HK-2 (cell line): ENCODE data around the gene AQP12A.

ENCODE experiments used
- DNase-seq: peaks from one replicate; pipeline ENCODE4 v3.0.0-alpha.2; 2018; ENCODE audit not compliant: unreplicated experiment

The AQP12A gene

DNA sequence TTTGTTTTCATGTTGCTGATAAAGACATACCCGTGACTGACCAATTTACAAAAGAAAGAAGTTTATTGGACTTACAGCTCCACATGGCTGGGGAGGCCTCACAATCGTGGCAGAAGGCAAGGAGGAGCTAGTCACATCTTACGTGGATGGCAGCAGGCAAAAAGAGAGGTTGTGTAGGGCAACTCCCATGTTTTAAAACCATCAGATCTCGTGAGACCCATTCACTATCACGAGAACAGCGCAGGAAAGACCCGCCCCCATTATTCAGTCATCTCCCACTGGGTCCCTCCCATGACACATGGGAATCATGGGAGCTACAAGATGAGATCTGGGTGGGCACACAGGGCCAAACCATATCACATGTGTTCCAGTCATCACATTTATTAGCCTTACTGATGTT lies 16.8 kb downstream of the AQP12A start:
- DNase-seq, result no peak

DNA sequence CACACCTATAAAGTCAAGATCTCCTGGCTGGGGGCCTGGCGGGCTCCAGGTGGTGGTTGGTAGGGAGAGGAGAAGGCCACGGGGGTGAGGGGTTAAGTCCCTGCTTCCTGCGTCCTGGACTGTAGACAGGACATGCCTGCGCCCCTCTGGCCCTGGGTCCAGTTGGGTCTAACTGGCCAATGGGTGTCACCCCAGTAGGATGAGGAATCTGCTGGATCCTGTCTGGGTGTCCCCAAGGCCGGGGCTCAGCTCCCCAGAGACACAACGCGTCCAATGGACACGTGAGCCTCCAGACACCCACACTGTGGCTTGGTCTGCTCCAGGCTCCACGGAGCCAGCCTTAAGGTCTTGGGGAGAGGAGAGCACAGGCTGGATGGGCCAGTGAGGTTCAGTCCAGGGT lies 19.6 kb downstream of the AQP12A start:
- no peak for DNase-seq

DNA sequence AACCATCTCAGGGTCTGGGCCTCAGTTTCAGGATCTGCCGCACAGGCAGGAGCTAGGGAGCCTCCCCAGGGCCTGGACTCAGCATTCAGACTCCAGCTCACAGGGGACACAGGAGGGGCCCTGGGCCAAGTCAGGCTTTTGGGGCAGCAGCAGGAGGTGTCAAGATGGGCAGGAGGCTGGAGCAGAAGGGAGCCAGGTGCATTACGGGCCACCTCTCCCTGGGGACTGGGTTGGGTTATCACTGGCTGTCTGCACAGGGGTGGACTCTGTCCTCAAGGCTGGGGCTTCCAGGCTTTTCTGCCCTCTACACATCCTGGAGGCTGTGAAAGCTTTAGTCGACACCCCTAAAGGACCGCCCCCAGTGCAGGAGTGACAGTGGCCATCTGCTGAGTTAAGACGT lies 20.0 kb downstream of the AQP12A start:
- DNase-seq, result no peak

DNA sequence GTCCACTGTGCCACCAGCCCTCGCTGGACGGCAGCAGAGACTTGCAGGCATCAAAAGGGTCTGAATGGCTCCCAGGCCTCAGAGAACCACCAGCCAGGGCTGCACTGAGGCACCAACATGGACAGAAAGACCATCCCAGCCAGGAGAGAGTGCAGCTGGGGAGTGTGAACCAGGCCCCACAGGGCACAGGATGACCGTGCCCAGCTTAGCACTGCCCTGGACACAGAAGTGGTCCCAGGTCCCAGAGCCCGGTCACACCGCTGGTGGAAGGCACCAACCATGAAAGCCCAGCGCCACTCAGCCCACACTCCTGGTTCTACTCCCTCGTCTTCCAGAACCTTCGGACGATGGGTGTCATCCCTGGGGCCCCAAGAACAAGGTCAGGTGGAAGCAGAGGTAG lies 20.5 kb downstream of the AQP12A start:
- DNase-seq, result no peak

DNA sequence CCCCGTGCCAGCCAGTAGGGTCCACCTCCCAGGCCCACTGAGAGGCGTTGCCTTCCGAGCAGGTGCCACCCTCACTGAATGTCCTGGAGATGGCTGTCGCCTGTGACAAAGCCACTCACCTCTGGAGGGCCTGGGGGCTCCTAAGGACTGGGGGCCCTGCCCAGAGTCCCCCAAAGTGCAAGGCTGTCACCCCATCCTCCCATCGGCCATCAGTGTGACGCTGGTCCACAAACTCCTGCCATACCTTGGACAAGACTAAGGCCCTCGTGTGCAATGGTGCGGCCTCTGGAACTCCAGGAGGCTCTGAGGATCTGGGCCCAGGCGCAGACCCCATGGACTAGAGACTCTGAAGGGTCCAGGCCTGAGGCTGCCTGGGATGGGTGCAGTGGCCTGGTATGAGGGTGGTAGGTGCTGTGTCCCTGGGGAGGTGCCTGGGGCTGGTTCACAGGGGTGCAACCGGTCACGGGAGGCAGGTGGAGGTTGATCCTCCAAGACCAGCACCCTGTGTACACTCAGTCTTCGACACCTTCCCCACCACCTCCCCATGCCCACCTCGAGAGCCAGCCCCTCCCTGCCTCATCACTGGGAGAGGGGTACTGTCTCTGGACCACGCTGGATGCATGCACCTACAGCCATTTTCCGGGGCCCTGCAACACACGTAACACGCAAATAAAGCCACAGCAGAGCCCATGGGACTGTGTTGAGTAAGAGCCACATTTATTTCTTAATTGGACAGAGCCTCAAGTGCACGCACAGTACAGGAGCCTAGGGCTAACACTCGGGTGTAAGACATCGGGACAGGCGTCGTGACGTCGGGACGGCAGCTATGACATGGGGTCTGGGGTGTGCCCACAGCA lies 21.6 kb downstream of the AQP12A start:
- no peak for DNase-seq

DNA sequence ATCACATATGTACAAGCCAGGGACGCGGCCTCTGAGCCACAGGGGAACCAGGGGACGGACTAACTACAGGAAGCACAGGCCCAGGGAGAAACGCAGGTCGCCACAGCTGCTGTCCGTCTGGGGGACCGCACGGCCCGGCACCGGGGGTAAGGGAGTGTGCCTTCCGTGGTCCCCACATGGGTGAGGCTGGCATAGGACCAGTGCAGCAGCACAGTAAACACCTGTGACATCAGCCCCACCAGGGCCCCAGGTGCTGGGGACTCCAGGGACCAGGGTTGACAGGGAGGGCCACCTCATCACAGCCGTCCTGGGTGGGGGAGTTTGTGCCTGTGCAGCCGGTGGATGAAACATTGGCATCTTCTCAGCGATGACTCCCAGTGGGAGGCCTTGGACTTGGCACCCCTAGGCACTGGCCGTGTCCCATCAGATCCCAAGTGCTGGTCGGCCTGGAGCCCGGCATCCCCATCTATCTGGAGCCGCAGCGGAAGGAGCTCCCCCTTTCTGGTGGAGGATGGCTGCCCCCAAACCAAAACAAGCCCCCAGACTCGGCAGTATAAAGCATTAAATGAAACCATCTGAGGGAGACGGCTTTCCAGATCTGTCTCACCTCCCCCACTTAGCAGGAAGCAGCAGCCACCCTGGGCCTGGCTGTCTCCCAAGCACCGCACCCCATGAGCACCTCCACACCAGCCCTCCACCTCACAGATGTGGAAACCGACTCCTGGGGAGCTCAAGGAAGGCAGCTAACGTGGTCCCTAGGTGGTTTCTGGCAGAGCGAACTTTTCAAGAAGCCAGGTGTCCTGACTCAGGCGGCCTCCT lies 22.5 kb downstream of the AQP12A start:
- DNase-seq, result no peak

DNA sequence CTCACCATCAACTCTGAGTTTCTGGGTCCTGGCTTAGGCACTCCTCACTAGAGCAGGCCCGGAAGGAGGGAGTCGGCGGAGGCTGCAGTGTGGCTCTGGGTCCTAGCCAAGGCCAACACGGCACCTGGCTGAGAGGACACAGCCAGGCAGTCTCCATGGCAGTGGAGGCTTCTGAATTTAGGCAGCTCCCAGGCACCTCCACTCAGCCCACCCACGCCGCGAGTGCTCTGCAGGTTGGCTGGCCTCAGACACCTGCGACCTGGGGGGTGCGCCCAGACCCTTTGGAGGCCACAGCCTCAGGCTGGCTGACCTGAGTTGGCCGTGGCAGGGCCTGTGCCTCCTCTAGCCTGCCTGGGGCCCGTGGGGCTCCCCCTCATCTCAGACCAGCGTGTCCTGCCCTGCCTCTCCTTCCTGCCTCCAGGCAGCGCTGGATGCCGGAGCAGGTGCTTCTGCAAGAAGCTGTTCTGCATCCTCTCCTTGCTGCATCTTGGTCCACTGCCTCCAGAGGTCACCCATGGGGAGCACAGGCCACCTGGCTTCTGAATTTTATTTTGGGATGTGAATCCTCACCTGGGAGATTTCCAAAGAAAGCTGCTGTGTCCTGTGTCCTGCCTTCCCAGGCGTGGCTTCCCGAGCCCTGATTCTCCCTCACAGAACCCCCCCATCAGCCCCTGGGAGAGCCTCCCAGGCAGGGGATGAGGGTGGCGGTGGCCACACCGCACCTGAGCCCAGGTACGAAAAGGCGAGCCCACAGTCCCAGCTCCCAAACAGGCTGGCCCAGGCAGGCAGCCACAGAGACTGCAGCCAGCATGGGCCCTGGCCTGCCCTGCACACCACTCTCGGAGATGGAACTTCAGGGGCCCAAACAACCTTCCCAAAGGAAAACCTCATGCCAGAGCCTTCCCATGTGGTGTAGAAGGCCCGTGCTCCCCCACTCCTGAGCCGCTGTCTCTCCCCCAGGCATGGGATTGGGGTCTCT lies 23.4 kb downstream of the AQP12A start:
- no peak for DNase-seq

DNA sequence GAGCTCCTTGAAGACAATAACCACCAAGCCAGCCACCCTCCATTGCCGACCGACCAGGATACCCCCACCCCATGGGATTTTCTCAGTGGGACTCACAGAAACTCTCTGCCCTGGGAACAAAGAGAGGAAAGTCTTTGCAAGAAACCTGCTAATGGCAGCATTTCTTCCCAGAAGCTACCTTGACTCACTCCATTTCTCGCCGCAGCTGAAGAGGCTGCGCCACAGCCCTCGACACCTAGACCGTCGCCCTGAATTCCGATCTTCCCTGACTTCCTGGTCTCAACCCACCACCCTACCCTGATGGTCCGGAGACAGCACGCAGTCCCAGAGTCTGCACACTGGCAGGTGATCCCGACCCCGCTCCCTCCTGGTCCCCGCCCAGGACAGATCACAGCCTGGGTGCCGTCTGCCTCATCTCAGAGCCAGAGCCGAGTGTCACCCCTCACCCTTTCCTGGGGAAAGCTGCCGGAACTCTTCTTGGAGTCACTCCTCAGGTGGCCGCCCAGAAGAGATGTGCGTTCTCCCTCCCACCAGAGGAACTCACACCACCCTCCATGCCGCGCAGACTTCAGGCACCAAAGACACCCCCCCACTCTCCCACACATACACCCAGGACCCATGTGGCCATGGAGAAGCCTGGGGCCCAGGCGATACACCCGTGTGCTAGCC lies 24.6 kb downstream of the AQP12A start:
- no peak for DNase-seq

DNA sequence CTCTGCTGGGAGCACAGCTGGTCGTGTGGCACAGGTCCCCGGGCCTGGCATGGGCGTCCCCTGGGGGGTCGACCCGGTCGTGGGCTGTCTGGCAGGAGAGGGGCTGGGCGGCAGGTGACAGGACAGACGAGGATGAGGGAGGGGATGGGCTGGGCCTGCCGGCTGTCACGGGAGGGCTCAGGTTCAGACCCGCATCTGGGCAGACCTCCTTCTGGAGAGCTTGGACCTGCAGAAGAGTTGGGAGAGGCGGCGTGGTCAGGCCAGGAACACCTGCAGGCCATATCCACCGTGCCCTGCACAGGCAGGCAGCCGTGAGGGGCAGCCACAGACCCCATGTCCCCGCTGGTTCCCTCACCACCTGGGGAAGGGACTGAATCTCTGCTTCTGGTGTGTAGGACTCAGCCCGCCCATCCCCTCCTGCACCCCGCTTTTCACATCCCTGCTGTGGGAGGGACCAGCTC lies 25.5 kb downstream of the AQP12A start:
- no peak for DNase-seq

DNA sequence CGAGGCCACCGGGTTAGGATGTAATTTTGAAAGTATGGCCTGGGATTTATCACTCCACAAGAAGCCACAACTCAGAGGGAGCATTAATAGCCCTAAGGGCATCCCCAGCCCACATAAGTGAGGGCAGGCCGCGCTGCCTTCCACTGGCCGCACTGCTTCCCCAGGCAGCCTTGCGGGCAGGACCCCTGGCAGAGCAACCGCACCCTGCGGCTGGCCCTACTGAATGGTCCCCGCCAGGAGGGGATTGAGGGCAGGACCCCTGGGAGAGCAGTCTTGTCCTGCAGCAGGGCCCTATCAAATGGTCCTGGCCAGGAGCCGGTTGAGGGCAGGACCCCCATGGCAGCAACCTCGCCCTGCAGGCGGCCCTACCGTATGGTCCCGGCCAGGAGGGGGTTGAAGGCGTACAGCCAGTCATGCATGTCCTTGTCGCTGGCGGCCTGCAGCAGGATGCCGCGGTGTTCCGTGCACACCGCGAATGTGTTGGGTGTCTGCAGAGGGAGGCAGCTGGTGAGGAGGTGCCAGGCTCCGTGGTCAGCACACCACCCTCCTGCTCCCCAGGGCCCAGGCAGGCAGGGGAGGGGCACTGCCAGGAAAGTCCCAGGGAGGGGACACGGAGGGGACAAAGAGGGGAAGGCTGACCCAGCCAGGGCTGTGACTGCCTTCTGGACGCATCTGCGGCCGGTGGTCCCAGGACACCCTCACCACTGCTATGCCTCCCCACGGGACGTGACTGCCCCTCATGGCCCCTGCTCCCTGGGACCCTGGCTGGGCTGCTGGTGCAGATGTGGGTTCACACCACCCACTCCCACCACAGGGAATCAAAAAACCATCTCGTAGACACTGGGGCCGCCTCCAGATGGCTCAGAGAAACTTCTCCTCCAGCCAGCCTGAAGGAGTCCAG lies 26.3 kb downstream of the AQP12A start:
- no peak for DNase-seq

DNA sequence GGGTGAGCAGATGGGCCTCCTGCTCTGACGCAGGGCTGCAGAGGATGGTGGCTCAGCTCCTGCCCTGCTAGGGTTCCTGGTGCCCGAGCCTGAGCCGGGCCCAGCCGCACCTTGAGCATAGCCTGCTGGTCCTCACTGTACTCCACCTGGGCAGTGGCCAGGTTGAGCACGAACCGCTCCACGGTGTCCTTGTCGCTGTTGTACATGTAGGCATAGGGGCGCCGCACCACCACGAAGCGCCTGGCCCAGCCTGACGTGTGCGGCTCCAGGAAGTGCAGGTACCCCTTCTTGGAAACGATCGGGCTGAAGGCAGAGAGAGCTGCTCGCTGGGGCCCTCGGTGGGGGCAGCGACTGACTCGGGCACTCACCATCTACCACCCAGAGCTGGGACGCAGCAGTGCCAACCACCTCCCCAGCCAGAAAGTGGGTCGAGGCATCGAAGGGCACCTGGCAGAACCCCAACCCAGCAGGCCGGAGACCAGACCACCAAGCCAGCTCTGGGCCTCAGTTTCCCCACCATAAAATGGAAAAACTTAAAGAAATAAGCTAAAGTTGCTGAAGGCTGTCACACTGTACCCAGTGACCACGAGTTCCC lies 27.3 kb downstream of the AQP12A start:
- no peak for DNase-seq

DNA sequence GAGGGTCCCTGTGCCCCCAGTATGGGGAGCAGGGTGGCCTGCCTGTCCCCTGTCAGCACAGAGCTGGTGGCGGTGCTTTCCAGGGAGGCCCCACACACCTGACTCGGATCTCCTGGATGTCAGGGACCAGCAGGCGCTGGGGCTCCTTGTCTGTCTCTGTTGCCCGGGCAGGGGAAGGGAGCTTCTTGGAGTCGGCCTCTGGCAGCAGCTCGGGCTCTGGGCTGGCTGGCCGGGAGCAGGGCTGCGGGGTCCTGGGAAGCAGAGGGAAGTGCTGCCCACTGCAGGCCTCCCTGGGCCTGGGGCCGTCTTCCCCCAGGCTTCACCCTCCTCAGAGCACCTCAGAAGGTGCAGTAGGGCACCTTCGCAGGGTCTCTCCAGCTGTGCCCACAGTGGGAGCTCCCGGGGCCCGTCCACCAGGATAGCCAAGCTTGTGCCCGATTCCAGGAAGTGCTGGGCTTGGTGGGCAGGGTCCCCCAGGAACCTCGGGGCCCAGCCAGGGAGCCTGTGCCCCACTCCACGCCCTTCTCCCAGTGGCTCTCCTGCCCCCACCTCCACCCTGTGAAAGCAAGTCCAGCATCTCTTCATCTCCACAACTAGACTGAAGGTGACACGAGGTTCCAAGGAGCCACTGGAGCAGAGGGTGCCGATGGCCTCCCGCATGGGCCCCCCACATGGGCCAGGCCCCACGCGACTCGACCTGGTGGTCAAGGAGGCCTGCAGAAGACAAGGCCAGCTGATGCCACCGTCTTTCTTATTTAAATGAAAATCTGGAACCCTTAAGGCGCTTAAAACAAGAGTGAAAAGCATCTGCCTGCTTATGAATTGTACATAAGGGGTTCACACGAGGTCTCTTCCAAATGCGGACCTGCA lies 28.2 kb downstream of the AQP12A start:
- DNase-seq, result no peak

DNA sequence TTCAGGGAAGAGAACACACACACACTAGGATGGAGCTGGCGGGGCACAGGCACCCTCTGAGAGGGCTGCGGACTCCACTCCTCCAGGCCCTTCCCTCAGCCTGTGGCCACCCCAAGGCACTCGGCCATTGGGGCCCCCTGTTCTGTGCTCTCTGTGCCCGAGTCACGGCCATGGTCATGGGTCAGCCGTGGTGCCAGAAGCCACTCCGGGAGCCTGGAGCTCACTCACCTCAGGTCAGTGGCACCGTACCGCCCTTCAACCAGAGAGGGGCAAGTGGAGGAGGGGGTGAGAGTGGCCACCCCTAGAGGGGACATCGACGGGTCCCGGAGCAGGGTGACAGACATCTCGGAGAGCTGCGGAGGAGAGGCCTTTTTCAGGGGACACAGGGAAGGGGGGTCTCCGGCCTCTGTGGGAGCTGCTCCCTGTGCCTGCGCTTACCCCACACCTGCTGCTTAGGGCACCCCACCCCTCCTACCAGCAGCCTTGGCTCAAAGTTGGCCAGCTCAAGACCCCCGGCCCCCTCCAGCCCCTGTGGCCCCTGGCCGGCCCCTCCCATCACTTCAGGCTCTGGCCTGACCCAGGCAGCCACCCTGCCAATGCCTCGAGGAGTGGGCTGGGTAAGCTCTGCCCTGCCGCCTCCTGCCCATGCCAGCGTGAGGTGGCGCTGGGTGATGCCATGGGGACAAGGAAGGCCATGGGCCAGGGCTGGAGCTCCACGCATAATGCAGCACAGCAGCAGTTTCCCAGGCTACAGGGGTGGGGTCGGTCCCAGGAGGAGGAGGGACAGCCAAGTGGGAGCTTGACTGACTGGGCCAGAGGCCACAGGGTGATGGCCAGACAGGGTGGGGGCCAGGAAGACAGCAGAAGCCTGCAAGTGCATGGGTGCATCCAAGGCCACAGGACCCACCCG lies 29.3 kb downstream of the AQP12A start:
- no peak for DNase-seq

DNA sequence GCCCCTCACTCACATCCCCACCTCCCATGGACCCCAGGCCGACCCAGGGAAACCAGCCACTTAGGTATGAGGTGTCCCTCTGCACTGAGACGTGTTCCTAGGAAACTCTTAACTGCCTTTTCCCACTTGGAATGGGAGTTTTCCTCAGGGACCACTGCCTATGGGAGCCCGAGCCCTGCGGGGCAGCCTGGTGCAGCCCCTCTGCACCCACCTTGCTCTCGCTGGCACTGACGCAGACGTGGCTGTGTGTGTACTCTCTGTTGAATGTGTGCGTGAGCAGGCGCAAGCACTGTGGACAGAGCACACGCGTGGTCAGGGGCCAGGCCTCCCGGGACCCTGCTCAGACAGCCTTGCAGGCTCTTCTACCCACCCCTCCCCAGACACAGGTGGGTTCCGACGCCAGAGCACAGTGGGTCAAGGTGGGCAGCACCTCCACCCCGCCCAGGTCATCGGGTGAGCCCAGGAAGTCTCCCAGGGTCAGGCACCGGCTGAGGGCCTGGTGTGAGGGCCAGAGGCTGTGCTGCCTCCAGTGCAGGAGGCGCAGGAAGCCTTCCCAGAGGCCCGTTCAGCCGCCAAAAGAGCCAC lies 30.0 kb downstream of the AQP12A start:
- no peak for DNase-seq

DNA sequence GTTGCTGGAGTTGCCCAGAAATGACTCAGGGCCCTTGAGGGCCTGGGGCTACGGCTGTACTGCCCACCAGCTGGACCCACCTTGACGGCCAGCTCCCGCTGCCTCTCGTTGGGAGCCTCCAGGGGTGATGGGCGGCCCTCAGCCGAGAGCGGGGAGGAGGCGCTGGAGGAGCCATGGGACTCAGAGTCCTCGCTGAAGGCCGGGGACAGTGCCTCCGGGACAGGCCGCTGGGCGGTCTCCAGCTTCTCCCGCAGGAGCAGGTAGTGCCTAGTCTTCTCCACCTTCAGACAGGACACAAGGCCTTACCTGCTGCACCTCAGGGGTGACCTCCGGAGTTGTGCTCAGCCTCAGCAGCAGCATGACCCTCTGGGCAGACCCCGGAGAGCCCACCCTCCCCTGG lies 30.7 kb downstream of the AQP12A start:
- DNase-seq, result no peak

DNA sequence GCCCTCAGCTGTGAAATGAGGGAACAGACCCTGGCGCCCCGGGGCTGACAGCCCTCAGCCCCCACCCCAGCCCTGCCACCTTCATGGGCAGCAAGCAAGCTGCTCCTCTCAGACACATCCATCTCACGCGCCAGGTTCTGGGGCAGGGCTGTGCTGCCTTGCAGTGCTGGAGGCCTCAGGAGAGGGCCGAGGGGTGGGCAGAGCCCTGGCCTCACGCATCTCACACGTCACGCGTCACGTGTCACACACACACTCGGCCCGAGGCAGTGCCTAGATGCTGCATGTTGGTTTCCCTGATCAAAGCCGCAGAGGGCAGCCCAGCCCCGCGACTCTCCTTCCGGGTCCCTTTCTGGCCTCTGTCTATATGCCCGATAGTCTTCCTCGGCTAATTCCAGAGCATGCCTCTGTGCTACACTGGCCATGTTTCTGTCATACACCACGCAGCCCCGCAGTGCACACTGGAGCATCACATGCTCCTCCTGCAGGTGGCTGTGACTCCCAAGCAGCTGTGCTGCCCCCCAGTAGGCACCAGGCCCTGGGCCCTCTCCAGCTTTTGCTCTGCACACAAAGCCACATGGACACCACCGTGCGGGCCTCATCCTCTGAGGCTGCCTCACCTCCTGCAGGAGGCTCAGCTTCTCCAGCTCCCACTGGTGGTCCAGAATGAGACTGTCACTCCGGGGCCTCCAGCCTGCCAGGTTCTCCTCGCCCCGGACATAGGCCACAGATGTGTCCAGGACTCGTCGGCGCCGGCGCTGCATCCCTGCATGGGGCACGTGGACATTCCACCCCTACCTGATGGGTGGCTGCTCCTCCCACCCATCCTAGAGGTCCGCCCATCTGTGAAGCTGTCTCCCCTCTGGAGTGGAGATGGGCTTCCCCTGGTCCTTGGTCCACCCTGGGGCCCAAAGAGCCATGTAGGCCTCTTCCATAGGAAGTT lies 31.4 kb downstream of the AQP12A start:
- no peak for DNase-seq
